ENCODE data around the gene ABCA13. TPM values are rescaled to one million over a fixed set of nuclear protein-coding genes. Genes with fewer than 3 reads are reported as not detected.

The ABCA13 gene
- total RNA-seq, 1 experiment from 2014 or later, result not detected

- POLR2A ChIA-PET, result no interaction called here
- DNase-seq (ENCODE audit: low read depth, low spot score), result no peak
- RAD21 ChIA-PET (ENCODE audit: low non-redundant PET in 1 of 2, low total read pairs in 2 of 2, uncharacterized antibody in 2 of 2, unreplicated experiment in 2 of 2), result no interaction called here
- Histone ChIP-seq H3K4me2 (ENCODE audit: low read length) (no peak overlapping the region), H3K9me2 (ENCODE audit: insufficient read depth) (no peaks in the 10 kb centered on the region), H2AFZ (ENCODE audit: low read depth, low read length, poor library complexity, severe bottlenecking) (no peak overlapping the region), H3K27ac (ENCODE audit: low read depth, low read length) (no peak overlapping the region), H3K27me3 (ENCODE audit: insufficient read depth, low read length) (peaks cover 15% of the 10 kb centered on the region; the same call in 1 of the 2 replicates), H3K79me2 (ENCODE audit: insufficient read depth, low read length) (no peaks in the 10 kb centered on the region), H3K36me3 (ENCODE audit: control insufficient read depth in 1 of 2, insufficient read depth in 2 of 2, low read length in 2 of 2) (no peaks in the 10 kb centered on the region), H4K20me1 (ENCODE audit: insufficient read depth) (no peaks in the 10 kb centered on the region), H3K4me1 (ENCODE audit: control insufficient read depth in 1 of 2, insufficient read depth in 2 of 2, low read length in 2 of 2) (no peaks in the 10 kb centered on the region), H3K4me3 (replicated peaks in 1 of 2; ENCODE audit: low read depth in 1 of 2, low read length in 2 of 2) (no peak overlapping the region), H3K9ac (ENCODE audit: low read length) (no peak overlapping the region), H3K9me3 (ENCODE audit: control insufficient read depth in 1 of 2, insufficient read depth in 1 of 2, low read depth in 1 of 2, low read length in 2 of 2) (no peaks in the 10 kb centered on the region)
- CTCF ChIA-PET, result no interaction called here
- no peak for ATAC-seq
- no TSS peak for BruUV-seq (replicated peaks)
- TF ChIP-seq REST (IDR thresholded peaks at IDR 0.05; ENCODE audit: low read depth) (no peak), ZNF274 (IDR thresholded peaks at IDR 0.05; ENCODE audit: low read depth, low read length) (no peak), CEBPB (IDR thresholded peaks at IDR 0.05; ENCODE audit: low read depth) (no peak), SP1 (IDR thresholded peaks at IDR 0.05; ENCODE audit: low read depth) (no peak), SRF (IDR thresholded peaks at IDR 0.05; ENCODE audit: low read depth) (no peak), ATF3 (IDR thresholded peaks at IDR 0.05) (no peak), FOSL1 (IDR thresholded peaks at IDR 0.05; ENCODE audit: low read depth) (no peak), POLR2A (IDR thresholded peaks at IDR 0.05; ENCODE audit: borderline replicate concordance, extremely low read depth, insufficient read depth, insufficient read length) (no peak), EZH2phosphoT487 (IDR thresholded peaks at IDR 0.05; ENCODE audit: borderline replicate concordance) (no peak), YY1 (IDR thresholded peaks at IDR 0.05; ENCODE audit: extremely low read depth, insufficient replicate concordance, low read depth, low read length) (no peak), CTCF (IDR thresholded peaks at IDR 0.05 in 2 of 3, conservative IDR thresholded peaks at IDR 0.05 in 1 of 3; ENCODE audit: borderline replicate concordance in 1 of 3, insufficient read depth in 1 of 3, low read depth in 2 of 3, low read length in 2 of 3) (no peak), ELF1 (IDR thresholded peaks at IDR 0.05; ENCODE audit: borderline replicate concordance, low read depth) (no peak)
- intact Hi-C loops (cut with micrococcal nuclease), result no loop called here
These were observed 21.7 kb downstream of the ABCA13 start for GRCh38 chr7:48192996-48193395.
